Mucosa of descending colon (tissue), 3 donors: ENCODE results near the gene GSN. TPM values are rescaled to one million over a fixed set of nuclear protein-coding genes. Genes with fewer than 3 reads are reported as not detected.

Experiments
- ATAC-seq: fragments of 200-7000 bp; cut with Tn5 transposase; one replicate; pipeline ENCODE4 v1.9.1; 2020; ENCODE audit warnings: mild to moderate bottlenecking, moderate library complexity
- DNase-seq, 3 donors: peaks; one replicate each; pipeline ENCODE4 v3.0.0-alpha.2; 2020
- H3K36me3 ChIP-seq: fragments of 200-600 bp; one replicate; pipeline ENCODE4 v1.8.0; 2021; ENCODE audit warnings: low read depth, mild to moderate bottlenecking
- H3K4me1 ChIP-seq: fragments of 200-600 bp; one replicate; pipeline ENCODE4 v1.8.0; 2021; ENCODE audit warnings: low read depth, mild to moderate bottlenecking
- H3K4me3 ChIP-seq: fragments of 200-600 bp; one replicate; pipeline ENCODE4 v1.8.0; 2021; ENCODE audit warnings: mild to moderate bottlenecking
- H3K9me3 ChIP-seq: fragments of 200-600 bp; one replicate; pipeline ENCODE4 v1.8.0; 2021; ENCODE audit warnings: mild to moderate bottlenecking
- CTCF ChIP-seq: fragments of 200-600 bp; IDR thresholded peaks from one replicate; pipeline ENCODE4 v1.8.0; 2022; ENCODE audit warnings: antibody characterized with exemption, mild to moderate bottlenecking
- intact Hi-C, 2 donors: fragments of 100-400 bp; cut with DNase I in 1 of 2; cut with micrococcal nuclease in 1 of 2; formaldehyde crosslinking; loops; one replicate each; pipeline versions ENCODE4 v1.11.0 to v1.11.1; 2022; cut with DNase I, micrococcal nuclease
- total RNA-seq, 3 donors: library from RNA; stranded (reverse); fragmentation: NEBNext Ultra II Directional in 2 of 3; extraction: Animal tissue kit (Norgen Biotek cat#: 25700) in 2 of 3; gene quantifications; one replicate each; pipeline versions ENCODE4 v1.2.1 to v1.2.4, GENCODE V29; 2021 to 2023
- donor health status: DM: no; HTN: no; CAD: no; lungs with moderate emphysema.
- donor health status: DM: no; HTN: no; CAD: no.
- donor health status: DM: no; HTN: yes; CAD: no.

Gene GSN
- total RNA-seq, 3 donors from 2014 or later = 443 to 952 (median 937) TPM

- no peaks in the 10 kb centered on the region for H3K9me3 ChIP-seq
- peak; percentile 77 for ATAC-seq
- no peak overlapping the region for H3K4me3 ChIP-seq
- intact Hi-C loops = no loop called here
- H3K36me3 ChIP-seq = no peaks in the 10 kb centered on the region
- DNase-seq = peak in 2 of 3 donors; percentile 53 to 83
- no peak for TF ChIP-seq CTCF
- peaks cover 18% of the 10 kb centered on the region for H3K4me1 ChIP-seq
These were observed 83.1 kb downstream of the GSN start for GRCh38 chr9:121350993-121351561.

- peak in 1 of 3 donors; percentile 42 for DNase-seq
- TF ChIP-seq CTCF = no peak
- Histone ChIP-seq H3K4me3 (no peak overlapping the region), H3K9me3 (no peaks in the 10 kb centered on the region), H3K36me3 (no peaks in the 10 kb centered on the region), H3K4me1 (peaks cover 37% of the 10 kb centered on the region)
- intact Hi-C loops = no loop called here
- peak; percentile 50 for ATAC-seq
These were observed 85.5 kb downstream of the GSN start for GRCh38 chr9:121353241-121354061.

GRCh38 chr9:121354141-121354540 is 86.2 kb downstream of the GSN start:
- H3K4me1 ChIP-seq = peaks cover 37% of the 10 kb centered on the region
- H3K4me3 ChIP-seq = no peak overlapping the region
- DNase-seq (peak in 1 of 3 donors; percentile 36), ATAC-seq (peak; percentile 60)
- no peak for TF ChIP-seq CTCF
- no peaks in the 10 kb centered on the region for H3K36me3 ChIP-seq
- no peaks in the 10 kb centered on the region for H3K9me3 ChIP-seq
- intact Hi-C loops = no loop called here

GRCh38 chr9:121354762-121355161 is 86.8 kb downstream of the GSN start:
- H3K4me1 ChIP-seq = peaks cover 37% of the 10 kb centered on the region
- intact Hi-C loops = no loop called here
- no peaks in the 10 kb centered on the region for H3K36me3 ChIP-seq

GRCh38 chr9:121357011-121357410 is 89.0 kb downstream of the GSN start:
- no peak overlapping the region for H3K4me3 ChIP-seq
- peaks cover 30% of the 10 kb centered on the region for H3K4me1 ChIP-seq
- intact Hi-C loops = no loop called here
- no peak for TF ChIP-seq CTCF
- H3K9me3 ChIP-seq = no peaks in the 10 kb centered on the region
- DNase-seq (no peak), ATAC-seq (peak; percentile 72)
- no peaks in the 10 kb centered on the region for H3K36me3 ChIP-seq

More at GRCh38 chr9:121354762-121355161, 86.8 kb downstream of the GSN start:
- no peak for TF ChIP-seq CTCF
- no peaks in the 10 kb centered on the region for H3K9me3 ChIP-seq
- ATAC-seq (no peak), DNase-seq (no peak)
- H3K4me3 ChIP-seq = no peak overlapping the region
